CD1c-positive myeloid dendritic cell (primary cell): Measurements from ENCODE around the gene SCGB1C1.
"Not testable (repeated sequence)": the region's sequence is repeated elsewhere in the genome, so short reads cannot be mapped to it uniquely, and the experiment has no call there.

ENCODE experiments used
- DNase-seq: peaks from one replicate; pipeline ENCODE4 v3.0.0-alpha.2; 2016; ENCODE audit errors: extremely low spot score

The SCGB1C1 gene

DNA sequence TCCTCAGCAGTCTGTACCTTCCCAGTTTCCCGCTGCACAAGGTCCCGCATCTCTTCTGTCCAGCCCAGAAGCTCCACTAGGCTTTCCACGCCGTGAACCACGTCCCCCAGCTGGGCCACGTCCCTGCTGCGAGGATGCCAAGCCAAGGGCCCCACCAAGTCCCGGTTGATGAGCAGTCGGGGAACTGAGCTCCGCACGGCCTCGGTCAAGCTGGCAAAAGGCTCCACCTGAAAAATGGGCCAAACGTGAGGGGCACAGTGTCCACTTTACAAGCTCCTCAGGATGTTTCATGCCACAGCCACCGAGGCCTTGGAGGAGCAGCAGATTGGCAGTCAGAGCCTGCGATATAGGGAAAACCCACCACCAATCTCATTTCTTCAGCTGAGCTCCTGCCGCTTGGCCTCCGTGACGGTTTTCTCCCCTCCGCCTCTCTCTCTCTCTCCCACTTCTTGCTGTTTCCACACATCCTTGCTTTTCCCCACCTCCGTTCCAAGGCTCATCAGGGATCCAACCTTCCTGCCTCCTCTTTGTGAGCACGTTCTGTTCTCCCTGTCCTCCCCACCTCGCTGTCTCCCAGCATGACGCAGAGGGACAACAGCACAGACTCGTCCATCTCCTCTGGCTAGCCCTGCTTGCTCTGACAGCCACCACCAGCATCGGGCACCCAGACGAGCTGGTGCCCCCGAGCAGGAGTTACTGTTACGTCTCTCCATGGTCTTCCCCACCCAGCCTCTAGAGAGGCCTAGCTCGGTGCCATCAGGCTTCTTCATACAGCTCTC lies 26.1 kb downstream of the SCGB1C1 start:
- no peak for DNase-seq

- DNase-seq, result not testable (repeated sequence)
Observed at GRCh38 chr11:220641-221215, 27.9 kb downstream of the SCGB1C1 start.

- DNase-seq, result no peak
Observed at GRCh38 chr11:221539-221938, 28.7 kb downstream of the SCGB1C1 start.

- no peak for DNase-seq
Observed at GRCh38 chr11:221998-222789, 29.3 kb downstream of the SCGB1C1 start.

DNA sequence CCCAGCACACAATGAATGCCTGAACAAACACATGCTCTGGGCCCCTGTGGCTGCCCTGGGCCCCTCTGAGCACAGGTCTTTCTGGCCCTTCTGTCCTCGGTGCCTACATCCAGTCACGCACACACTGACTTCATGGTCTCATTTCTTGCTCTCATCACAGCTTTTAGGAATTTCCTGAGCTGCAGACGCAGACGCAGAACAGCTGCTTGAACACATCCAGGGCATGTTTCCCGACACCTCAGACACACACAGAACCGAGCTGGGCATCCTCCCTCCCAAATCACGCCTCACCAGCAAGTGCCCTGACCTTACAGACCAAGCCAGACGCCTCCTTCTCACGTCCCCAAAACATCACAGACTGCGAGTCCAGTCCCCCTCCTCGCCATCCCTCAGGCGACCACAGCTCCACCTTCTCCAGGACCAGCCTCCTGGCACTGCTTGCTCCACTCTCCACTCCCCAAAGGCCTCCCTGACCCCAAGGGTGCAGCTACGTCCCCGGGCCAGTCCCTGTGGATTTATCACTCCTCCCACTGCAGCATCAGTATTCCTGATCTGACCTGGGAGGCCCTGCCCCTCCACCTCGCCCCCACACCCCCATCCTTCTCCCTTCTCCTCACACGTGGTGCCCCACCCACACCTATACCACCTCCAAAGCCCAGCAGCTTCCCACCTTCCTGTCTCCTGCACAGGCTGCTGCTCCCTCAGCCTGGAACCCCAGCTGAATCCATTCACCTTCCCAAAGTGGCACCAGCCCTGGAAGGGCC lies 30.3 kb downstream of the SCGB1C1 start:
- DNase-seq, result no peak

GRCh38 chr11:223884-224283 lies 31.0 kb downstream of the SCGB1C1 start:
- DNase-seq, result no peak

- DNase-seq, result no peak
Observed at GRCh38 chr11:224424-224823, 31.5 kb downstream of the SCGB1C1 start.

DNA sequence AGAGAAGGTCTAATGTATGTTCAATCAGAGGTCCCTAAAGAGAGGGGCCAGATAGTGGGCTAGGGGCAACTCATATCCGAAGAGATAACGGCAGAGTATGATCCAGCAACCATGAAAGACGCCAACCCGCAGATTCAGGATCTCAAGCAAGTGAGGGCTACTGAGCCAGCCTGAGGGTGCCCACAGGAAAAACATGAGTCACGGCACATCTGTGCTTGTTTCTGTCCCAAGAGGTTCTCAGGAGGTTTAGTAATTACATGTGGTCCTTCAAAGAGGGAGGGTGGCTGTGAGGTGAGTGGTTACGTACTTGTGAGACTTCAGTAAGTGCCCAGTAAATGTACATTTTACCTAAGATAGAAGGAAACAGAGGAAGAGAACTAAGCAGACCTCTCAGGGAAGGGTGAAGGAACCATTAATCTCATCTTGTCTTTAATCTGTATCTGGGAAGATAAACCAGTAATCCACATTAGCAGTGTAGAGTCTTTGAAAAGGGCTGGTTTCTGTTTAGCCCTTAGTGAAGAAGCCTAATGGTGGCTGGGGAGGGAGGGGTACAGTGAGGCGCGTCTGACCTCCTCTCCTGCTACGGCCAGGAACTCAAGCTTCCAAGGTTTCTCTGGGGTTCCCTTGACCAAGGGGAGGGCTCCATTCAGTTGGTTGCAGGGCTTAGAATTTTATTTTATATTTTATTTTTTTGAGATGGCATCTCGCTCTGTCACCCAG lies 33.0 kb downstream of the SCGB1C1 start:
- DNase-seq, result no peak

DNA sequence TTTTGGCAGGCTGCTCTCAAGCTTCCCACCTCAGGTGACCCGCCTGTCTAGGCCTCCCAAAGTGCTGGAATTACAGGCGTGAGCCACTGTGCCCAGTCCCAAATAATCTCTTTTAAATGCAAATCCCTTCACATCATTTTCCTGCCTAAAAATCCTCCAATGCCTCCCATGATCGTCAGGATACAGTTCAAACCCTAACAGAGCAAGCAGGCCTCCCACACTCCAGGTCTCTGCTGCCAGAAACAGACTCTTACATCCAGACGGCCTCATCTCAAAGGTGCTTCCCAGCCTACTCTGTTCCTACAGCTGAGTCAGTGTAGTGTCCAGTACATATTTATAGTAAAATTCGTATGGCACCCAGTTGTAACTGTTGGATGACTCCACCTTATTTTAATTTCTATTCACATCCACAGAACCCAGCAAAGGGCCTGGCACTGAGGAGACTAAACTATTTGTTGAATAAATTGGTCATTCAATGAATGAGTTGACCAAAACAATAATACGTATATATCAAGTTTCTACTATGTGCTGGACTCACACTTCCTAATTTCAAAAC lies 35.0 kb downstream of the SCGB1C1 start:
- DNase-seq, result no peak

GRCh38 chr11:230431-230830 lies 37.6 kb downstream of the SCGB1C1 start:
- DNase-seq, result no peak

DNA sequence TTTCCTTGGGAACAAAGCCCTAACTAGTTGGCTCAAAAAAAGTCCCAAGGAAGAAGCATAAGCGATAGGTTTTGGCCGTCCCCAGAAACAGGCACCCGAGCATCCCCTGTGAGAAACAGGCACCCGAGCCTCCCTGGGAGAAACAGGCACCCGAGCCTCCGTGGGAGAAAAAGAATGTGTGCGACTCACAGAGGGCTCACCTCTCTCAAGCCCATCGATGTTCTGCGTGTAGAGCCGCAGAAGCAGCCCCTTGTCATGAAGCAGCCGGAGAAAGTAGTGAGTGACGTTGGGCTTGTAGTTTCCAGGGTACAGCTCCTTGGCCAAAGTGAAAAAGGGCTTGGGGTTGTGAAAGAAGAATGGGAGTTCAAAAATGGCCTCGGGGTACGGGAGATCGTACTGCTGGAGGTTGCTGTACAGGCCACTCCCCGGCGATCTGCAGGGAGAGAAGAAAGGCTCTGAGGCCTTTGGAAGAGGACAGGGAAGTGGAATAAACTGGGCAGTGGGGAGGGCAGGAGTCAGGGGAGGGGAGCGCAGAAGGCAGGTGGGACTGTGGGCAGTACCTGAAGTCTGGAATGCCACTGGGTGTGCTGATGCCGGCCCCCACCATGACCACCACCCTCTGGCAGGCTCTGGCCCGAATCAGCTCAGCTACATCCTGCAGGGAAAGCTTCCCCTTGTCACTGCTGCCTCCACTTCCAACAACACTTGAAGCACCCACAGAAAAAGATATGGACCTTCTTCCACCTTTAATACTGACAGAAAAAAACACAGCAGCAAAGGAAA lies 40.1 kb downstream of the SCGB1C1 start:
- no peak for DNase-seq

GRCh38 chr11:235180-235579 lies 42.3 kb downstream of the SCGB1C1 start:
- DNase-seq, result no peak

- no peak for DNase-seq
Observed at GRCh38 chr11:235609-235996, 42.7 kb downstream of the SCGB1C1 start.

DNA sequence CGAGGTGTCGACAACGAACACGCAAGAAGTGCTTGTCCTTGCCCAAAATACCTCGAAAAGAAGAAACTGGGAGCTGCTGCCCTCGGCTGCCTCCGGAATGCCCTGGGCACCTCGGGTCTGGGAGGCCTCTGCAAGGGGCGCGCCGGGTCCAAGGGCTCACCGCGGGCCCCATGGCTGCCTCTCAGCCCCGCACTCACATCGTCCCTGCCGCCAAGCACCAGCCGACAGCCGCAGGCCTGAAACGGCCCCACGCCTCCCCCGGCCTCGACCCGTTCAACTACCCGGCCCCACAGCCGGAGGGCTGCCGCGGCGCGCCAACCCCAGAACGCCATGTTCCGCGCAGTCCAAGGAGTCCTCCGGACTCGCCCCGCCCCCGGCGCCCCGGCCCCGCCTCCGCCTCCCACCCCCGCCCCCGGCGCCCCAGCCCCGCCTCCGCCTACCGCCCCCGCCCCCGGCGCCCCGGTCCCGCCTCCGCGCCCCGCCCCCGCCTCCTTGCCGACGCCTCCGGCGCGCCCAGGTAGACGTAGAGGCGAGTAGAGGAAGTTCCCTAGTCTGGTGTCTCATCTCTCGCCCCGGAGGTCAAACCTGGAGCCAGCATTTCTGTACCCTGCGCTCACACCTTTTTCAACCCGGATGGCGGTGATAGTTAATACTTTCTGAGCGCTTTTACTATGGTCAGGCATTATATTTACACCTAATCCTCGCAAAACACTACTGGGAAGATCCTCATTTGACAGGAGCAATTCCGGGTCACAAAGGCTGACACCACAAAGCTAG lies 43.3 kb downstream of the SCGB1C1 start, which contains the start of gene SIRT3:
TSS of gene SIRT3 (minus strand) at position 346 of the 777 bp plus-strand sequence. CDS start at position 332, 14 bp downstream.
- peak; percentile 49 for DNase-seq

DNA sequence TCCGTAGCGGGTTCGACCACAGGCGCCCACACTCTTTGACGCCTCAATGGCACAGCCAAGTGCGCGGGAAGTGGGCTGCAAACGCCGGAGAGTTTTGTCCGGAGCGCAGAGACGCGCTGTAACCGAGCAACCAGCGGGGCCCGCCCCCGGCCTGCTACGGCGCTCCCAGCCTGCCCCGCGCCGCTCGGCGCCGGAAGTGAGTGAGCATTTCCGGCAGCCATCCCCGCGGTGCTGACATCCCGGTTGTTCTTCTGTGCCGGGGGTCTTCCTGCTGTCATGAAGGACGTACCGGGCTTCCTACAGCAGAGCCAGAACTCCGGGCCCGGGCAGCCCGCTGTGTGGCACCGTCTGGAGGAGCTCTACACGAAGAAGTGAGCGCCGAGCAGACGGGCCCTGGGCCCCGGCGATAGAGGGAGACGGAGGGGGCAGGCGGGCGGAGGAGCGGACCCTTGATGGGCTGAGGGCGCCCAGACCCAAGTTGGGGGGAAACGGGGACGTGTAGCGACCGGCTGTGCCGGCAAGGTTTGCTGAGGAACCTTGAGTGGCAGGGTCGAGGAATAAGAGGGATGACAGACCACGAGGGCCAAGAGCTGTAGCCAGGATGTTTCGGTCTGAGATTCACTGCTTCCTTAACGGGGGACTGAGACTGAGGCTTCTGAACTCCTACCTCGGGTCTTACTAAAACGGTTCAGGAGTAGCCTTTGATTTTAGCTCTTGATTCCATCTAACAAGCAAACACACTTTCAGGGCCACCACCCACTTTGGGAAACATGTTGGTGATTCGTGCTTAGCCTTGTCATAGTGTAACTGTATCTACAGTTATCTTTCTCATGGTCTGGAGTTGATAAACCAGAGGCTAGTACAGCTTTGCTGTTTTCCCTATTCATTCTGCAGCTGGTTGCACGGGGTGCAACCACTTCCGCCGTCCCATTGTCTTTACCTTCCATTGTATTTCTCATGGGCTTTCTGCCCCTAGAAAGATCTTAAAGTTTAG lies 44.2 kb downstream of the SCGB1C1 start, which contains the start of gene PSMD13:
TSS of gene PSMD13 (plus strand) at position 203 of the 994 bp plus-strand sequence. CDS start at position 277, 74 bp downstream.
- DNase-seq, result peak; percentile 97

DNA sequence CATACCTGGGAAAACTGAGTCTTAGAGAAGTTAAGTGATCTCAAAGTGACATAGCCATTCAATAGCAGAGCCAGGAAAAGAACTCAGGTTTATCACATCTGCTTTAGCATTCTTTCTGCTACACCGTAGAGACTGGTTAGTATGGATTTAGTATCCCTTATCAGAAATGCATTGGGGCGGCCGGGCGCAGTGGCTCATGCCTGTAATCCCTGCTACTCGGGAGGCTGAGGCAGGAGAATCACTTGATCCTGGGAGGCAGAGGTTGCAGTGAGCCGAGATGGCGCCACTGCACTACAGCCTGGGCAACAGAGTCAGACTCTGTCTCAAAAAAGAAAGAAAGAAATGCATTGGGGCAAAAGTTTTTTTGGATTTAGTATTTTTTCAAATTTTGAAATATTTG lies 45.5 kb downstream of the SCGB1C1 start:
- DNase-seq, result not testable (repeated sequence)

DNA sequence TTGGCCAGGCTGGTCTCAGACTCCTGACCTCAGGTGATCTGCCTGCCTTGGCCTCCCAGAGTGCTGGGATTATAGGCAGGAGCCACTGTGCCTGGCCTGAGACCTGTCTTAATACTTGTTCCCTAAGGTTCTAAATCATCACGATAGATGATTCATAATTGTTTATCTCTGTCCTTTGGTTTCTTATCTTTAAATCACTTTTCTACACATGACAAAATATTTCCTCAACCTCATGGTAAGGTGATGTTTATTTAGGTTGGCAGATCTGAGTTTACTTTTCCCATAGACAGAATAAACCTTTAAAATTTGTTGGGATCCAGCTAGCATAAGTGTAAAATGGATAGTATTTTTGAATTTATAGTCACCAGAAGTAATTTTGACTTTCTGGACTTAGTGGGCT lies 47.4 kb downstream of the SCGB1C1 start:
- no peak for DNase-seq

DNA sequence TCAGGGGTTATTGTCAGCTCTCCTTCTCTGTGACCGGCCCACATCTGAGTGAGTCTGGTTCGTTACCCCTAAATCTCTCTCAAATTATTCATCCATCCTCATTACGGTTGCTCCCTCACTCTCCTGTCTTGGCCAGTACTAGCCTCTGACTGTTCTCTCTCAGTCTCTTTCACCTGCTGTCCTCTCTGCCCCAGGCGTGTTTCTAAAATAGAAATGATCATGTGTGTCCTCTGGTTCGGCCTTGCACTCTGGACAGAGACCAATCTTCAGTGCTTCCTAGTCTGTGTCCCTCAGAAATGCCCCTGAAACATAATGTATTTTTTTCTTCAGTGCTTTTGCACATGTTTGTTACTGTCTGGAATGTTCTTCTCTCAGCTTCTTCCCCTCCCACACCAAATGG lies 48.8 kb downstream of the SCGB1C1 start:
- no peak for DNase-seq
